CD4-positive, CD25-positive, alpha-beta regulatory T cell (primary cell): ENCODE results near the gene SPINT4. TPM values are rescaled to one million over a fixed set of nuclear protein-coding genes. Genes with fewer than 3 reads are reported as not detected.
"Not testable (repeated sequence)": the region's sequence is repeated elsewhere in the genome, so short reads cannot be mapped to it uniquely, and the experiment has no call there.

Experiments used
- ATAC-seq, 2 donors: fragments of 150-1000 bp; cut with Tn5 transposase; one replicate each; pipeline ENCODE4 v1.10.0; 2021; ENCODE audit warnings: low read depth in 2 of 2, moderate number of reproducible peaks in 2 of 2, moderate library complexity in 1 of 2
- DNase-seq, 3 donors: peaks; one replicate each; pipeline versions ENCODE4 v3.0.0 to v3.0.0-alpha.2; 2012 to 2022; ENCODE audit warnings: mixed read lengths in 1 of 3
- H3K27ac ChIP-seq: one replicate; pipeline ENCODE4 v1.7.0; 2013; ENCODE audit warnings: mild to moderate bottlenecking, low read length; ENCODE audit not compliant: insufficient read depth, poor library complexity, severe bottlenecking
- H3K27me3 ChIP-seq: one replicate; pipeline ENCODE4 v1.7.0; 2013; ENCODE audit warnings: low read length; ENCODE audit not compliant: control insufficient read depth, insufficient read depth
- H3K36me3 ChIP-seq: one replicate; pipeline ENCODE4 v1.7.0; 2013; ENCODE audit warnings: mild to moderate bottlenecking, low read length, moderate library complexity; ENCODE audit not compliant: control insufficient read depth, insufficient read depth
- H3K4me1 ChIP-seq: 2 replicates; pipeline ENCODE4 v1.7.0; 2013; ENCODE audit warnings: mild to moderate bottlenecking, low read length; ENCODE audit not compliant: insufficient read depth, control insufficient read depth, poor library complexity, severe bottlenecking
- H3K4me3 ChIP-seq: one replicate; pipeline ENCODE4 v1.7.0; 2013; ENCODE audit warnings: low read depth, mild to moderate bottlenecking, low read length, moderate library complexity
- H3K9me3 ChIP-seq, 2 experiments: 1 replicate in 1 of 2; 2 replicates in 1 of 2; pipeline ENCODE4 v1.7.0; 2013; ENCODE audit warnings: low read length in 2 of 2, mild to moderate bottlenecking in 1 of 2, moderate library complexity in 1 of 2; ENCODE audit not compliant: control insufficient read depth in 2 of 2
- H3K27ac Mint-ChIP-seq, 3 donors: one replicate each; pipeline ENCODE4 v1.8.0; 2020 to 2022; ENCODE audit warnings: mild to moderate bottlenecking in 3 of 3, mixed read lengths in 3 of 3, moderate library complexity in 2 of 3
- H3K27me3 Mint-ChIP-seq: one replicate; pipeline ENCODE4 v1.8.0; 2022; ENCODE audit warnings: mild to moderate bottlenecking, mixed read lengths
- H3K36me3 Mint-ChIP-seq: one replicate; pipeline ENCODE4 v1.8.0; 2020; ENCODE audit warnings: mixed read lengths
- H3K4me1 Mint-ChIP-seq, 4 donors: one replicate each; pipeline ENCODE4 v1.8.0; 2020 to 2022; ENCODE audit warnings: mixed read lengths in 4 of 4, mild to moderate bottlenecking in 1 of 4
- H3K4me3 Mint-ChIP-seq, 4 donors: one replicate each; pipeline ENCODE4 v1.8.0; 2020 to 2022; ENCODE audit warnings: mild to moderate bottlenecking in 4 of 4, mixed read lengths in 4 of 4, moderate library complexity in 3 of 4
- H3K9me3 Mint-ChIP-seq, 7 donors: one replicate each; pipeline ENCODE4 v1.8.0; 2020 to 2022; ENCODE audit warnings: mixed read lengths in 7 of 7, mild to moderate bottlenecking in 3 of 7, moderate library complexity in 2 of 7
- polyA plus RNA-seq, 4 donors: library from polyadenylated mRNA; unstranded; fragments of 300-500 nt; fragmentation: Illumina TruSeq; gene quantifications; one replicate each; pipeline ENCODE4 v1.2.3, GENCODE V29; 2021
- total RNA-seq: library from RNA; stranded (reverse); gene quantifications from one replicate; pipeline ENCODE4 v1.2.3, GENCODE V29; 2022

The SPINT4 gene
- total RNA-seq (not detected), polyA plus RNA-seq (not detected)

DNA sequence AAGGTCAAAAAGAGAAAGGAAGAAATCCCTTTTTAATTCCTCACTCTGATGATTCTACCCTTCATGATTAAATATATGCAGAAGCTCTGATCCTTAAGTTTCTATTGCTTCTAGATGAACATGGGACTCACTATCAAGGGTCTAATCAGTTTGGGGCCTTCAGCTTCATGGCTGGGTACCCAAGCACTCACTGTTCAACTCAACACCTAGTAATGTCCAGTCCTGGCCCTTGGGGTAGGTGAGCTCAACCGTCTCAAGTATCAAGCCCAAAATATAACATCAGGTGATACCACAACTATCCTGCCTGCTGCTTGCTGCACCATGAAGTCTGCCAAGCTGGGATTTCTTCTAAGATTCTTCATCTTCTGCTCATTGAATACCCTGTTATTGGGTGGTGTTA, at the start of gene SPINT4:
Gene SPINT4, plus strand, starts transcription at position 301 of the 400 bp plus-strand sequence. Its CDS starts 21 bp downstream, at position 322.
- Histone ChIP-seq H3K27ac (no peak within 1 kb of the TSS), H3K36me3 (no peaks in the 10 kb centered on the region), H3K4me1 (no peaks in the 10 kb centered on the region), H3K27me3 (peaks cover 11% of the 10 kb centered on the region), H3K9me3 (no peaks in the 10 kb centered on the region), H3K4me3 (no peak within 1 kb of the TSS)
- ATAC-seq: no peak
- peaks cover 27% of the 10 kb centered on the region for H3K27me3 Mint-ChIP-seq
- DNase-seq: no peak
- no peaks in the 10 kb centered on the region for H3K4me1 Mint-ChIP-seq
- no peak within 1 kb of the TSS for H3K4me3 Mint-ChIP-seq
- no peaks in the 10 kb centered on the region for H3K36me3 Mint-ChIP-seq
- H3K27ac Mint-ChIP-seq: no peak within 1 kb of the TSS
- H3K9me3 Mint-ChIP-seq: peaks cover 0 to 6% (median 0%) of the 10 kb centered on the region in 7 donors

DNA sequence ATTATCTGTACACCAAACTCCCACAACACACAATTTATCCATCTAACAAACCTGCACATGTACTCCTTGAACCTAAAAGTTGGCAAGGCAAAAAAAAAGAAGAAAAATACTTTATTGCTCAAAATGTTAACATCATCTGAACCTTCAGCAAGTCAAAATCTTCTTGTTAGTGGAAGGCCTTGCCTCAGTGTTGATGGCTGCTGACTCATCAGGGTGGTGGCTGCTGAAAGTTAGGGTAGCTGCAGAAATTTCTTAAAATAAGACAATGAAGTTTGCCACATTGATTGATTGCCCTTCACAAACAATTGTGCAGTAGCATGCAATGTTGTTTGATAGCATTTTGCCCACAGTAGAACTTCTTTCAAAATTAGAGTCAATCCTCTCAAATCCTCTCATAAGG, 49.4 kb upstream of the SPINT4 start:
- peaks cover 0 to 14% (median 6%) of the 10 kb centered on the region in 7 donors for H3K9me3 Mint-ChIP-seq
- no peaks in the 10 kb centered on the region for H3K27me3 ChIP-seq
- H3K27ac Mint-ChIP-seq: no peak overlapping the region
- no peaks in the 10 kb centered on the region for H3K36me3 ChIP-seq
- DNase-seq: no peak
- no peak for ATAC-seq
- H3K4me1 ChIP-seq: no peaks in the 10 kb centered on the region
- no peaks in the 10 kb centered on the region for H3K9me3 ChIP-seq
- no peak overlapping the region for H3K27ac ChIP-seq
- H3K4me3 Mint-ChIP-seq: no peak overlapping the region
- no peaks in the 10 kb centered on the region for H3K36me3 Mint-ChIP-seq
- no peak overlapping the region for H3K4me3 ChIP-seq
- H3K27me3 Mint-ChIP-seq: peaks cover 28% of the 10 kb centered on the region
- no peaks in the 10 kb centered on the region for H3K4me1 Mint-ChIP-seq

DNA sequence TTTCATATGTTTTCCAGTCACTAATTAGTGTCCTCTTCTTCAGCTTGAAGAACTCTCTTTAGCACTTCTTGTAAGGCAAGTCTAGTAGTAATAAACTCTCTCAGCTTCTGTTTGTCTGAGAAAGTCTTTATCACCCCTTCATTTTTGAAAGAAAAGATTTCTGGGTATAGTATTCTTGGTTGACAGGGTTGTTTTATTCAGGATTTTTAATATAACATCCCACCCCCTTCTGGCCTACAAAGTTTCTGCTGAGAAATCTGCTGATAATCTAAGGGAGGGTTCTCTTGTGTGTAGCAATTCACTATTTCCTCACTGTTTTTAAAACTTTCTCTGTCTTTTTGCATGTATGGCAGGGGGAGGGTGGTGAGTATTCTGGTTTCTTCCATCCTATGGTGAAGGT, 42.5 kb upstream of the SPINT4 start:
- no peak overlapping the region for H3K4me3 Mint-ChIP-seq
- Histone ChIP-seq H3K27ac (no peak overlapping the region), H3K36me3 (no peaks in the 10 kb centered on the region), H3K9me3 (peaks cover 21 to 27% of the 10 kb centered on the region in 2 experiments), H3K27me3 (no peaks in the 10 kb centered on the region), H3K4me1 (no peaks in the 10 kb centered on the region), H3K4me3 (no peak overlapping the region)
- H3K4me1 Mint-ChIP-seq: no peaks in the 10 kb centered on the region
- DNase-seq (no peak), ATAC-seq (no peak)
- peaks cover 4 to 35% (median 10%) of the 10 kb centered on the region in 7 donors for H3K9me3 Mint-ChIP-seq
- no peak overlapping the region for H3K27ac Mint-ChIP-seq
- peaks cover 35% of the 10 kb centered on the region for H3K27me3 Mint-ChIP-seq
- no peaks in the 10 kb centered on the region for H3K36me3 Mint-ChIP-seq

DNA sequence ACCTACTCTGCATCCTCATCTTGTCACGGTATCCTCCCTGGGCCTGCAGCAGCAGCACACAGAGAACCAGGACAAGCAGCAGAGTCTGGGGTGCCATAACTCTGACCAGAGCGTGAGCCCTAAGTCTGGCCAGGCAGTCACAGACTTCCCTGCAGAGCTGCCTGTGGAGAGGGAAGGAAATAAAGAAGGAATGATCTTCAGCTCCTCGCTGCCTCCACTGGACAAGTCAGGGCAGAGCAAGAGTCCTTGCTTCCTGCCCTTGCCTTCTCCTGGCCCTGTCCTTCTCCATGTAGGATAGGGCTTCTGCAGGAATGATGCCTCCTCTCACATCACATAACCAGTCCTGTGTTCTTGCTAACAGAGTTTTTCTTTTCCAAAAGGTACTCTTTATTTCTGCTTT, 36.3 kb upstream of the SPINT4 start:
- no peak for ATAC-seq
- H3K36me3 Mint-ChIP-seq: no peaks in the 10 kb centered on the region
- Histone ChIP-seq H3K9me3 (peaks cover 0 to 2% of the 10 kb centered on the region in 2 experiments), H3K27ac (no peak overlapping the region), H3K4me3 (no peak overlapping the region), H3K36me3 (no peaks in the 10 kb centered on the region), H3K4me1 (no peaks in the 10 kb centered on the region), H3K27me3 (no peaks in the 10 kb centered on the region)
- peaks cover 0 to 6% (median 3%) of the 10 kb centered on the region in 7 donors for H3K9me3 Mint-ChIP-seq
- no peaks in the 10 kb centered on the region for H3K4me1 Mint-ChIP-seq
- no peak for DNase-seq
- H3K27me3 Mint-ChIP-seq: peaks cover 18% of the 10 kb centered on the region
- no peak overlapping the region for H3K4me3 Mint-ChIP-seq
- H3K27ac Mint-ChIP-seq: no peak overlapping the region

DNA sequence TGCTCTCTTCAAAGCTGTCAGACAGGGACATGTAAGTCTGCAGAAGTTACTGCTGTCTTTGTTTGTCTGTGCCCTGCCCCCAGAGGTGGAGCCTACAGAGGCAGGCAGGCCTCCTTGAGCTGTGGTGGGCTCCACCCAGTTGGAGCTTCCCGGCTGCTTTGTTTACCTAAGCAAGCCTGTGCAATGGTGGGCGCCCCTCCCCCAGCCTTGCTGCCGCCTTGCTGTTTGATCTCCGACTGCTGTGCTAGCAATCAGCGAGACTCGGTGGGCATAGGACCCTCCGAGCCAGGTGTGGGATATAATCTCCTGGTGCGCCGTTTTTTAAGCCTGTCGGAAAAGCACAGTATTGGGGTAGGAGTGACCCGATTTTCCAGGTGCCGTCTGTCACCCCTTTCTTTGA, 28.8 kb upstream of the SPINT4 start:
- H3K9me3 ChIP-seq, H3K36me3 ChIP-seq, ATAC-seq, DNase-seq, H3K4me3 Mint-ChIP-seq, H3K9me3 Mint-ChIP-seq, H3K36me3 Mint-ChIP-seq, H3K4me3 ChIP-seq, H3K4me1 Mint-ChIP-seq, H3K27me3 ChIP-seq, H3K27ac ChIP-seq, H3K4me1 ChIP-seq: not testable (repeated sequence)
- Mint-ChIP-seq H3K27me3 (peaks cover 44% of the 10 kb centered on the region), H3K27ac (peak overlapping the region in 1 of 3 donors; percentile 53)

DNA sequence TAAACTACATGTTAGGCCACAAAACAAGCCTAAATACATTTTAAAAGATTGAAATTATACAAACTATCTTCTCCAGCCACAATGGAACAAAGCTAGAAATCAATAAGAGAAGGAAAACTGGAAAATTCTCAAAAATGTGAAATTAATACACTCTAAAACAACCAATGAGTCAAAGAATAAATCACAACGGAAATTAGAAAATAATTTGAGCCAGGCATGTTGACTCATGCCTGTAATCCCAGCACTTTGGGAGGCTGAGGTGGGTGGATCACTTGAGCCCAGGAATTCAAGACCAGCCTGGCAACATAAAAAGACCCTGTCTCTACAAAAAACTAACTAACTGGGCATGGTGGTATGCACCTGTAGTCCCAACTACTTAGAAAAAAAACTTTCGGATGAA, 26.7 kb upstream of the SPINT4 start:
- no peak for ATAC-seq

DNA sequence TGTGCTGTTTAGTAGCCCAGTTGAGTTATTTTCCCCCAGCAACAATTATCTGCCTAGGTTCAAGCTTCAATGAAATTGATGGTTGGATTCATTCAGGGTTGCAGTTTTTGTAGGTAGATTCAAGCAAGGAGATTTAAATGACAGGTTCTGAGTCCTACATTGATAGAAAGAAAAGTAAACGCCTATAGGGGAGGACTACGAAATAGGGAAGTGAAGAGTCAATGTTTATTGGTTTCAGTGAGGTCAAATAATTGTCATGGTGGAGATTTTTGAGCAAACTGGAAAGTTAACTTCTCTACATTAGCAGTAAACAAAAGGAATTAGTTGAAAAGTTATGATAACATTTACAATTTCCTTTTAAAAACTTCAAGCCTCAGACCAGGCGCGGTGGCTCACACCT, 21.0 kb upstream of the SPINT4 start:
- no peaks in the 10 kb centered on the region for H3K36me3 Mint-ChIP-seq
- ATAC-seq: no peak

More for the DNA sequence above, 26.7 kb upstream of the SPINT4 start:
- no peak overlapping the region for H3K27ac Mint-ChIP-seq
- DNase-seq: no peak
- H3K27me3 Mint-ChIP-seq: peaks cover 51% of the 10 kb centered on the region
- no peaks in the 10 kb centered on the region for H3K4me1 ChIP-seq
- H3K27me3 ChIP-seq: peaks cover 5% of the 10 kb centered on the region
- peaks cover 0 to 5% (median 0%) of the 10 kb centered on the region in 7 donors for H3K9me3 Mint-ChIP-seq
- no peak overlapping the region for H3K4me3 Mint-ChIP-seq
- no peaks in the 10 kb centered on the region for H3K36me3 Mint-ChIP-seq
- H3K27ac ChIP-seq: no peak overlapping the region
- no peak overlapping the region for H3K4me3 ChIP-seq
- no peaks in the 10 kb centered on the region for H3K9me3 ChIP-seq
- H3K36me3 ChIP-seq: no peaks in the 10 kb centered on the region
- H3K4me1 Mint-ChIP-seq: no peaks in the 10 kb centered on the region

DNA sequence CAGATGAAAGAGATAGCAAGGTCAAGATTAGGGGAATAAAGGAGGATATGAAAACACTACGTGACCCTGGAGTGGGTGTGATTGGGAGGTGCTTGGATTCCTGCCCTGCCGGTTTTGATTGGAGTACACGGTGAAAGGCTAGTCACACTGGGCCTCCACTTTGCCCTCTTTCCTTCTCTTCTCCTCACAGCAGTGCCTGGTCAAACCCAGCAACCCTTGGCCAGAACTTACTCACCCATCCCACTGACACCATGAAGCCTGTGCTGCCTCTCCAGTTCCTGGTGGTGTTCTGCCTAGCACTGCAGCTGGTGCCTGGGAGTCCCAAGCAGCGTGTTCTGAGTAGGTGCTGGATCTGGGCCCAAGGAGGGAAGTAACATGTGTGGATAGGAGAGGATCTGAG, 20.3 kb upstream of the SPINT4 start, which contains the start of gene WFDC13:
Gene WFDC13, plus strand, starts transcription at position 166 of the 400 bp plus-strand sequence. Its CDS starts 86 bp downstream, at position 252.
- Histone ChIP-seq H3K4me1 (no peaks in the 10 kb centered on the region), H3K36me3 (no peaks in the 10 kb centered on the region), H3K27me3 (peaks cover 3% of the 10 kb centered on the region), H3K27ac (no peak within 1 kb of the TSS), H3K4me3 (no peak within 1 kb of the TSS), H3K9me3 (no peaks in the 10 kb centered on the region)
- Mint-ChIP-seq H3K27ac (no peak within 1 kb of the TSS), H3K4me1 (no peaks in the 10 kb centered on the region), H3K36me3 (no peaks in the 10 kb centered on the region), H3K27me3 (peaks cover 35% of the 10 kb centered on the region), H3K4me3 (no peak within 1 kb of the TSS), H3K9me3 (no peaks in the 10 kb centered on the region)
- ATAC-seq (no peak), DNase-seq (no peak)

More for the DNA sequence above, 21.0 kb upstream of the SPINT4 start:
- no peaks in the 10 kb centered on the region for H3K9me3 Mint-ChIP-seq
- no peaks in the 10 kb centered on the region for H3K4me1 Mint-ChIP-seq
- H3K27me3 ChIP-seq: peaks cover 3% of the 10 kb centered on the region
- H3K36me3 ChIP-seq: no peaks in the 10 kb centered on the region
- no peak overlapping the region for H3K27ac Mint-ChIP-seq
- no peak overlapping the region for H3K27ac ChIP-seq
- H3K4me3 ChIP-seq: no peak overlapping the region
- peaks cover 42% of the 10 kb centered on the region for H3K27me3 Mint-ChIP-seq
- H3K4me1 ChIP-seq: no peaks in the 10 kb centered on the region
- H3K4me3 Mint-ChIP-seq: no peak overlapping the region
- no peaks in the 10 kb centered on the region for H3K9me3 ChIP-seq
- no peak for DNase-seq
